ENCODE results near the gene LYRM1.
"Not testable (repeated sequence)": the region's sequence is repeated elsewhere in the genome, so short reads cannot be mapped to it uniquely, and the experiment has no call there.

The LYRM1 gene

GRCh38 chr16:20900299-20901067, at the start of gene LYRM1, which contains the start of gene DCUN1D3:
Gene LYRM1 (plus strand): TSS chr16:20900771. CDS start chr16:20915556, 14,785 bp downstream.
Gene DCUN1D3 (minus strand): TSS chr16:20900358. CDS start chr16:20862538, 37,820 bp downstream.
- DNase-seq = peak; percentile 79 to 83

- no peak for DNase-seq
These were observed 49.6 kb upstream of the LYRM1 start for GRCh38 chr16:20850981-20851380.

- no peak for DNase-seq
These were observed 49.0 kb upstream of the LYRM1 start for GRCh38 chr16:20851601-20852000.

GRCh38 chr16:20853143-20853542, 47.4 kb upstream of the LYRM1 start:
- no peak for DNase-seq

- no peak for DNase-seq
These were observed 46.5 kb upstream of the LYRM1 start for GRCh38 chr16:20853981-20854620.

GRCh38 chr16:20854963-20855362, 45.6 kb upstream of the LYRM1 start:
- no peak for DNase-seq

GRCh38 chr16:20857281-20857680, 43.3 kb upstream of the LYRM1 start:
- no peak for DNase-seq

- DNase-seq = no peak
These were observed 41.3 kb upstream of the LYRM1 start for GRCh38 chr16:20859229-20859628.

GRCh38 chr16:20859699-20860098, 40.9 kb upstream of the LYRM1 start:
- no peak for DNase-seq

- no peak for DNase-seq
These were observed 40.2 kb upstream of the LYRM1 start for GRCh38 chr16:20860361-20860760.

- not testable (repeated sequence) for DNase-seq
These were observed 39.6 kb upstream of the LYRM1 start for GRCh38 chr16:20860995-20861394.

GRCh38 chr16:20862162-20862960, 38.2 kb upstream of the LYRM1 start:
- no peak for DNase-seq

- not testable (repeated sequence) for DNase-seq
These were observed 36.2 kb upstream of the LYRM1 start for GRCh38 chr16:20864376-20864775.

GRCh38 chr16:20865420-20866131, 35.0 kb upstream of the LYRM1 start:
- DNase-seq = no peak

- DNase-seq = no peak
These were observed 34.3 kb upstream of the LYRM1 start for GRCh38 chr16:20866145-20866772.

GRCh38 chr16:20866801-20867200, 33.8 kb upstream of the LYRM1 start:
- no peak for DNase-seq

GRCh38 chr16:20867585-20867984, 33.0 kb upstream of the LYRM1 start:
- no peak for DNase-seq

GRCh38 chr16:20868890-20869289, 31.7 kb upstream of the LYRM1 start:
- no peak for DNase-seq

GRCh38 chr16:20870122-20870820, 30.3 kb upstream of the LYRM1 start:
- DNase-seq = peak; percentile 16 to 18

- DNase-seq = no peak
These were observed 29.3 kb upstream of the LYRM1 start for GRCh38 chr16:20871258-20871657.

GRCh38 chr16:20871941-20872815, 28.4 kb upstream of the LYRM1 start:
- DNase-seq = no peak
